HepG2 (cell line): ENCODE results near the gene SPACA6. TPM values are rescaled to one million over a fixed set of nuclear protein-coding genes. Genes with fewer than 3 reads are reported as not detected.

Experiments
- ATAC-seq: fragments of 200-7000 bp; cut with Tn5 transposase; 3 replicates; pipeline ENCODE4 v1.9.1; 2020; ENCODE audit warnings: mild to moderate bottlenecking, moderate library complexity
- BruUV-seq: library from RNA; stranded (reverse); fragments of 400-500 nt; replicated peaks from 2 replicates; lab custom pipeline; 2021; lab: Mats Ljungman, UMichigan
- CTCF ChIA-PET: fragments of 300-600 bp; formaldehyde crosslinking; extraction: SDS; loops from one replicate; lab custom pipeline; 2021; ENCODE audit warnings: low total read pairs, inconsistent platforms, low intra/inter-chr PET ratio; lab: Yijun Ruan, JAX
- POLR2A ChIA-PET: fragments of 350-600 bp; sonication (Branson Sonifier 250); formaldehyde crosslinking; loops from one replicate; lab custom pipeline; 2020; ENCODE audit warnings: antibody characterized with exemption, inconsistent platforms; lab: Yijun Ruan, JAX
- DNase-seq: peaks from one replicate; pipeline ENCODE4 v3.0.0-alpha.2; 2015; ENCODE audit warnings: low spot score
- FAIRE-seq: peaks from 3 replicates; lab custom pipeline; 2011; peaks lifted over from hg19 to GRCh38; lab: Jason Lieb, UNC
- H2AFZ ChIP-seq: one replicate; pipeline ENCODE4 v1.6.1; 2011; ENCODE audit warnings: low read length, inconsistent platforms
- H3K27ac ChIP-seq: fragments of 300-600 bp; 3 replicates; pipeline ENCODE4 v1.8.0; 2011; ENCODE audit warnings: mixed run types, mild to moderate bottlenecking, mixed read lengths, low read length, inconsistent platforms; ENCODE audit not compliant: insufficient read depth; ENCODE audit errors: extremely low read length
- H3K27me3 ChIP-seq, 2 experiments: fragments of 200-600 bp in 1 of 2; 2 replicates in 1 of 2; 3 replicates in 1 of 2; pipeline versions ENCODE4 v1.6.0 to v1.8.0; 2011; ENCODE audit warnings: low read length in 2 of 2, mild to moderate bottlenecking in 2 of 2, moderate library complexity in 2 of 2, inconsistent platforms in 1 of 2; ENCODE audit not compliant: insufficient read depth in 2 of 2, control insufficient read depth in 1 of 2
- H3K36me3 ChIP-seq, 2 experiments: fragments of 200-600 bp in 1 of 2; replicated peaks in 1 of 2; 2 replicates in 1 of 2; 3 replicates in 1 of 2; pipeline versions ENCODE4 v1.5.1 to v1.8.0; 2011; ENCODE audit warnings: low read length in 2 of 2, inconsistent platforms in 1 of 2; ENCODE audit not compliant: insufficient read depth in 2 of 2, control insufficient read depth in 1 of 2
- H3K4me1 ChIP-seq: 2 replicates; pipeline ENCODE4 v1.5.1; 2012; ENCODE audit warnings: low read length, inconsistent platforms; ENCODE audit not compliant: insufficient read depth
- H3K4me2 ChIP-seq: 2 replicates; pipeline ENCODE4 v1.6.0; 2011; ENCODE audit warnings: low read depth, low read length, inconsistent platforms
- H3K4me3 ChIP-seq, 3 experiments: fragments of 200-600 bp in 1 of 3; sonication (generic), shearing (Covaris generic) in 1 of 3; replicated peaks in 1 of 3; 2 replicates each; pipeline ENCODE4 v1.5.1; 2011 to 2016; ENCODE audit warnings: low read length in 3 of 3, inconsistent platforms in 2 of 3, low read depth in 2 of 3, mild to moderate bottlenecking in 2 of 3, control low read depth in 1 of 3, mixed read lengths in 1 of 3; ENCODE audit not compliant: insufficient read depth in 1 of 3
- H3K79me2 ChIP-seq: one replicate; pipeline ENCODE4 v1.6.1; 2011; ENCODE audit warnings: low read length, inconsistent platforms; ENCODE audit not compliant: insufficient read depth
- H3K9ac ChIP-seq: 2 replicates; pipeline ENCODE4 v1.6.0; 2011; ENCODE audit warnings: mild to moderate bottlenecking, low read depth, low read length, inconsistent platforms; ENCODE audit not compliant: insufficient read depth
- H3K9me3 ChIP-seq: 2 replicates; pipeline ENCODE4 v1.5.1; 2012; ENCODE audit warnings: mild to moderate bottlenecking, low read length
- H4K20me1 ChIP-seq: 2 replicates; pipeline ENCODE4 v1.6.0; 2011; ENCODE audit warnings: inconsistent platforms, mild to moderate bottlenecking, low read length, moderate library complexity; ENCODE audit not compliant: insufficient read depth
- ARNT2 ChIP-seq: sonication (generic); formaldehyde crosslinking; IDR thresholded peaks from 2 replicates; pipeline ENCODE4 v1.8.0; 2022; ENCODE audit warnings: mild to moderate bottlenecking, low read depth, missing genetic modification reagents, moderate library complexity
- JUNB ChIP-seq: sonication (generic); formaldehyde crosslinking; IDR thresholded peaks from 2 replicates; pipeline ENCODE4 v1.8.0; 2022; ENCODE audit warnings: missing genetic modification reagents, mild to moderate bottlenecking, borderline replicate concordance
- KLF11 ChIP-seq: IDR thresholded peaks from 2 replicates; pipeline ENCODE4 v1.6.1; 2016; ENCODE audit warnings: missing compliant biosample characterization
- POLR2AphosphoS5 ChIP-seq: IDR thresholded peaks from 2 replicates; pipeline ENCODE4 v1.6.1; 2012; ENCODE audit warnings: low read depth, low read length
- RAD51 ChIP-seq: fragments of 450-650 bp; IDR thresholded peaks from 2 replicates; pipeline ENCODE4 v1.6.1; 2016; ENCODE audit warnings: borderline replicate concordance
- ZNF446 ChIP-seq: sonication (generic); formaldehyde crosslinking; IDR thresholded peaks from 2 replicates; pipeline ENCODE4 v1.5.0; 2020; ENCODE audit warnings: mild to moderate bottlenecking, missing genetic modification reagents
- WGBS: methylation state at CpG from one replicate; pipeline ENCODE4 v1.1.6; 2017; ENCODE audit warnings: low lambda C conversion rate; 5-methylcytosine and 5-hydroxymethylcytosine counted together
- in situ Hi-C: cut with HindIII; loops from 2 replicates; pipeline ENCODE4 v1.10.0; 2017; ENCODE audit warnings: low pct_unique_long_range_greater_than_20kb; ENCODE audit not compliant: extremely low pct_ligation_motif_present
- intact Hi-C: fragments of 100-400 bp; cut with micrococcal nuclease; formaldehyde crosslinking; loops from one replicate; pipeline ENCODE4 v1.10.0; 2022; ENCODE audit not compliant: unreplicated experiment
- polyA plus RNA-seq, 8 experiments: library from polyadenylated mRNA; depleted of rRNA in 3 of 8; stranded (reverse) in 7 of 8; unstranded in 1 of 8; fragments of >200 nt; fragmentation: Illumina TruSeq in 4 of 8; extraction: Trizol in 4 of 8; gene quantifications; 2 replicates each; pipeline versions ENCODE4 v1.2.1 to v1.2.3, GENCODE V29; 2011 to 2016; ENCODE audit warnings: low read depth in 4 of 8, missing spikeins in 1 of 8, mixed read lengths in 1 of 8; ENCODE audit not compliant: insufficient read depth in 1 of 8
- total RNA-seq, 5 experiments: library from RNA; depleted of rRNA; stranded (reverse); fragments of >200 nt; fragmentation: Illumina TruSeq; extraction: Trizol; gene quantifications; 2 replicates each; pipeline ENCODE4 v1.2.3, GENCODE V29; 2016; ENCODE audit warnings: low read depth in 1 of 5
- TF ChIP-seq, protein P1 (sequence below): sonication (generic); formaldehyde crosslinking; IDR thresholded peaks from 2 replicates; pipeline ENCODE4 v1.5.0; 2020; ENCODE audit warnings: mild to moderate bottlenecking, missing genetic modification reagents

SPACA6 gene
- total and polyA plus RNA-seq, 2 of the 13 experiments (the other 11 are each of a cell fraction or from before 2014, with no cell fraction given) = 1.4 to 2.2 TPM

GRCh38 chr19:51676566-51677083, 16.5 kb upstream of the SPACA6 start:
- DNase-seq (no peak), FAIRE-seq (no peak), ATAC-seq (no peak)
- ChIA-PET POLR2A (no interaction called here), CTCF (no interaction called here)
- no TSS peak for BruUV-seq
- no peaks in the 10 kb centered on the region for H3K36me3 ChIP-seq
- no peaks in the 10 kb centered on the region; the same call in 1 of the 2 replicates for H3K9me3 ChIP-seq
- intact Hi-C loops (no loop called here), in situ Hi-C loops (no loop called here)
- H3K27me3 ChIP-seq = no peaks in the 10 kb centered on the region
- no peaks in the 10 kb centered on the region for H3K79me2 ChIP-seq
- TF ChIP-seq, protein P1, sequence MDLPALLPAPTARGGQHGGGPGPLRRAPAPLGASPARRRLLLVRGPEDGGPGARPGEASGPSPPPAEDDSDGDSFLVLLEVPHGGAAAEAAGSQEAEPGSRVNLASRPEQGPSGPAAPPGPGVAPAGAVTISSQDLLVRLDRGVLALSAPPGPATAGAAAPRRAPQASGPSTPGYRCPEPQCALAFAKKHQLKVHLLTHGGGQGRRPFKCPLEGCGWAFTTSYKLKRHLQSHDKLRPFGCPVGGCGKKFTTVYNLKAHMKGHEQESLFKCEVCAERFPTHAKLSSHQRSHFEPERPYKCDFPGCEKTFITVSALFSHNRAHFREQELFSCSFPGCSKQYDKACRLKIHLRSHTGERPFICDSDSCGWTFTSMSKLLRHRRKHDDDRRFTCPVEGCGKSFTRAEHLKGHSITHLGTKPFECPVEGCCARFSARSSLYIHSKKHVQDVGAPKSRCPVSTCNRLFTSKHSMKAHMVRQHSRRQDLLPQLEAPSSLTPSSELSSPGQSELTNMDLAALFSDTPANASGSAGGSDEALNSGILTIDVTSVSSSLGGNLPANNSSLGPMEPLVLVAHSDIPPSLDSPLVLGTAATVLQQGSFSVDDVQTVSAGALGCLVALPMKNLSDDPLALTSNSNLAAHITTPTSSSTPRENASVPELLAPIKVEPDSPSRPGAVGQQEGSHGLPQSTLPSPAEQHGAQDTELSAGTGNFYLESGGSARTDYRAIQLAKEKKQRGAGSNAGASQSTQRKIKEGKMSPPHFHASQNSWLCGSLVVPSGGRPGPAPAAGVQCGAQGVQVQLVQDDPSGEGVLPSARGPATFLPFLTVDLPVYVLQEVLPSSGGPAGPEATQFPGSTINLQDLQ (CRISPR knock-in tag) = no peak
- no peak for TF ChIP-seq POLR2AphosphoS5
- TF ChIP-seq RAD51 = no peak
- TF ChIP-seq ZNF446 (CRISPR knock-in tag) = no peak
- no peak for TF ChIP-seq ARNT2
- TF ChIP-seq JUNB = no peak
- no peak for TF ChIP-seq KLF11
- H2AFZ ChIP-seq = no peak overlapping the region
- H4K20me1 ChIP-seq = no peaks in the 10 kb centered on the region
- no peak overlapping the region for H3K27ac ChIP-seq
- no peaks in the 10 kb centered on the region for H3K4me1 ChIP-seq
- H3K4me3 ChIP-seq = no peak overlapping the region
- WGBS = 48% methylated on average over 10 of the region's 11 CpGs
- no peak overlapping the region for H3K9ac ChIP-seq
- H3K4me2 ChIP-seq = no peak overlapping the region
